PC-3 (cell line): Measurements from ENCODE around the gene CBX2. TPM values are rescaled to one million over a fixed set of nuclear protein-coding genes. Genes with fewer than 3 reads are reported as not detected.
"Not testable (repeated sequence)": the region's sequence is repeated elsewhere in the genome, so short reads cannot be mapped to it uniquely, and the experiment has no call there.

ENCODE experiments used
- ATAC-seq: fragments of 200-7000 bp; cut with Tn5 transposase; 2 replicates; pipeline ENCODE4 v1.9.1; 2020; ENCODE audit warnings: mild to moderate bottlenecking, moderate library complexity
- BruUV-seq: library from RNA; stranded (reverse); fragments of 400-500 nt; replicated peaks from 2 replicates; lab custom pipeline; 2021; lab: Mats Ljungman, UMichigan
- CTCF ChIA-PET: fragments of 300-600 bp; sonication (Branson Sonifier 250); formaldehyde crosslinking; loops from one replicate; lab custom pipeline; 2022; ENCODE audit warnings: antibody characterized with exemption; lab: Charles Lee
- POLR2A ChIA-PET: fragments of 300-600 bp; sonication (Branson Sonifier 250); formaldehyde crosslinking; loops from one replicate; lab custom pipeline; 2022; ENCODE audit warnings: antibody characterized with exemption; ENCODE audit not compliant: unreplicated experiment; lab: Charles Lee
- DNase-seq: peaks from one replicate; pipeline ENCODE4 v3.0.0-alpha.2; 2015
- H2AFZ ChIP-seq: fragments of 300-600 bp; sonication (generic); 2 replicates; pipeline ENCODE4 v1.6.0; 2016; ENCODE audit warnings: antibody characterized with exemption, low read length
- H3F3A ChIP-seq: fragments of 300-600 bp; sonication (generic); one replicate; pipeline ENCODE4 v1.6.0; 2017; ENCODE audit warnings: antibody characterized with exemption, low read length, control low read depth, mild to moderate bottlenecking; ENCODE audit not compliant: unreplicated experiment
- H3K27ac ChIP-seq: fragments of 300-600 bp; sonication (generic); 2 replicates; pipeline ENCODE4 v1.5.1; 2016; ENCODE audit warnings: mild to moderate bottlenecking, low read length
- H3K27me3 ChIP-seq: fragments of 300-600 bp; sonication (generic); 2 replicates; pipeline ENCODE4 v1.6.1; 2016; ENCODE audit warnings: low read length, mixed read lengths
- H3K36me3 ChIP-seq: fragments of 300-600 bp; sonication (generic); 2 replicates; pipeline ENCODE4 v1.6.1; 2016; ENCODE audit warnings: low read depth, mixed run types, low read length, mixed read lengths
- H3K4me1 ChIP-seq: fragments of 300-600 bp; sonication (generic); 2 replicates; pipeline ENCODE4 v1.5.1; 2016; ENCODE audit warnings: low read length; ENCODE audit not compliant: insufficient read depth
- H3K4me2 ChIP-seq: fragments of 300-600 bp; sonication (generic); 2 replicates; pipeline ENCODE4 v1.6.0; 2016; ENCODE audit warnings: low read length
- H3K4me3 ChIP-seq: fragments of 300-600 bp; sonication (generic); 2 replicates; pipeline ENCODE4 v1.5.1; 2016; ENCODE audit warnings: mild to moderate bottlenecking, low read length, mixed read lengths
- H3K79me2 ChIP-seq: fragments of 300-600 bp; sonication (generic); 2 replicates; pipeline ENCODE4 v1.6.1; 2017; ENCODE audit warnings: low read length, mixed read lengths
- H3K9ac ChIP-seq: fragments of 300-600 bp; sonication (generic); 2 replicates; pipeline ENCODE4 v1.6.0; 2016; ENCODE audit warnings: mild to moderate bottlenecking, low read length
- H3K9me2 ChIP-seq: fragments of 300-600 bp; sonication (generic); replicated peaks from 2 replicates; pipeline ENCODE4 v1.6.1; 2016; ENCODE audit warnings: mixed run types, low read length, mixed read lengths
- H3K9me3 ChIP-seq: fragments of 300-600 bp; sonication (generic); 2 replicates; pipeline ENCODE4 v1.6.1; 2016; ENCODE audit warnings: low read length, mixed read lengths
- H4K20me1 ChIP-seq: fragments of 300-600 bp; sonication (generic); 2 replicates; pipeline ENCODE4 v1.6.1; 2016; ENCODE audit warnings: low read length, mixed read lengths
- CTCF ChIP-seq: fragments of 300-600 bp; sonication (generic); conservative IDR thresholded peaks from 2 replicates; pipeline ENCODE4 v1.5.1; 2017; ENCODE audit warnings: antibody characterized with exemption, low read depth, mild to moderate bottlenecking, low read length
- EZH2 ChIP-seq: fragments of 300-600 bp; sonication (generic); IDR thresholded peaks from one replicate; pipeline ENCODE4 v1.6.1; 2017; ENCODE audit warnings: antibody characterized with exemption, mild to moderate bottlenecking, low read length; ENCODE audit not compliant: unreplicated experiment
- EZH2phosphoT487 ChIP-seq: fragments of 300-600 bp; sonication (generic); IDR thresholded peaks from 2 replicates; pipeline ENCODE4 v1.6.1; 2018; ENCODE audit warnings: mild to moderate bottlenecking, antibody characterized with exemption, low read length, borderline replicate concordance
- intact Hi-C: fragments of 100-400 bp; cut with micrococcal nuclease; formaldehyde crosslinking; loops from 2 replicates; pipeline ENCODE4 v1.9.0; 2023
- total RNA-seq: library from RNA; depleted of rRNA; stranded (reverse); fragments of >200 nt; gene quantifications from 2 replicates; pipeline ENCODE4 v1.2.3, GENCODE V29; 2014

CBX2 gene
- total RNA-seq, 1 experiment from 2014 or later, result 39.2 TPM

GRCh38 chr17:79754370-79754769, 23.6 kb upstream of the CBX2 start:
- H3K9me2 ChIP-seq, result no peaks in the 10 kb centered on the region
- no peaks in the 10 kb centered on the region for H3K79me2 ChIP-seq
- no peak overlapping the region for H3K4me3 ChIP-seq
- H3K9ac ChIP-seq, result no peak overlapping the region
- no peak overlapping the region for H3K27ac ChIP-seq
- ATAC-seq (no peak), DNase-seq (no peak)
- CTCF ChIA-PET, result no interaction called here
- no peaks in the 10 kb centered on the region for H4K20me1 ChIP-seq
- H3K4me1 ChIP-seq, result peaks cover 26% of the 10 kb centered on the region
- BruUV-seq, result no TSS peak
- no peak overlapping the region for H3K4me2 ChIP-seq
- no peak overlapping the region for H2AFZ ChIP-seq
- TF ChIP-seq EZH2 (no peak), CTCF (no peak), EZH2phosphoT487 (no peak)
- POLR2A ChIA-PET, result no interaction called here
- peaks cover 7% of the 10 kb centered on the region for H3F3A ChIP-seq
- H3K27me3 ChIP-seq, result no peaks in the 10 kb centered on the region
- no peaks in the 10 kb centered on the region for H3K9me3 ChIP-seq
- intact Hi-C loops, result loop anchor here (5.0 kb wide), 1 partner anchor 238 kb away; no protein-coding TSS in a partner anchor
- no peaks in the 10 kb centered on the region for H3K36me3 ChIP-seq

DNA sequence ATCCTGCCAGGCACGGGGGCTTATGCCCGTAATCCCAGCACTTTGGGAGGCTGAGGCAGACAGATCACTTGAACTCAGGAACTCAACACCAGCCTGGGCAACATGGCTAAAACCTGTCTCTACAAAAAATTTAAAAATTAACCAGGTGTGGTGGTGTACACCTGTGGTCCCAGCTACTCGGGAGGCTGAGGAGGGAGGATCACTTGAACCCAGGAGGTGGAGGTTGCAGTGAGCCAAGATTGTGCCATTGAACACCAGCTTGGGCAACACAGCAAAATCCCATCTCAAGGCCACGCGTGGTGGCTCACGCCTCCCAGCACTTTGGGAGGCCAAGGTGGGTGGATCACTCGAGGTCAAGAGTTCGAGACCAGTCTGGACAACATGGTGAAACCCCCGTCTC, 23.0 kb upstream of the CBX2 start:
- H4K20me1 ChIP-seq, H2AFZ ChIP-seq, H3K27ac ChIP-seq, BruUV-seq, ATAC-seq, H3K4me3 ChIP-seq, H3K9me2 ChIP-seq, H3K27me3 ChIP-seq, H3K9ac ChIP-seq, DNase-seq, H3F3A ChIP-seq, H3K4me2 ChIP-seq, CTCF ChIA-PET, H3K79me2 ChIP-seq, POLR2A ChIA-PET, H3K36me3 ChIP-seq, H3K9me3 ChIP-seq: not testable (repeated sequence)
- intact Hi-C loops, result loop anchor here (5.0 kb wide), 1 partner anchor 237 kb away; no protein-coding TSS in a partner anchor
- H3K4me1 ChIP-seq, result peaks cover 20% of the 10 kb centered on the region

DNA sequence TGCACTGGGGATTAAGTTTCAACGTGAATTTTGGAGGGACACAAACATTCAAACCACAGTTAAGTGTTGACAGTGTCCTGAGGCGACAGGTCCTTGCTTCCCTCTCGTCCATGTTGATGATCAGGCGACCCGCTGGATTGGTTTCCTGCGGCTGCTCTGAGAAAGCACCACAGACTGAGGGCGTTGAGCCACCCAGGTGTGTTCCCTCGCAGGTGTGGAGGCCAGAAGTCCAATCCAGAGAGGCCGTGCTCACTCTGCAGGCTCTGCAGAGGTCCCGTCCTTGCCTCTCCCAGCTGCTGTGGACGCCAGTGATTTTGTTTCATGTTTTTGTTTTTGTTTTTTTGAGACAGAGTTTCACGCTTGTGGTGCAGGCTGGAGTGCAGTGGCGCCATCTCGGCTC, 22.4 kb upstream of the CBX2 start:
- Histone ChIP-seq H3K27ac (no peak overlapping the region), H3K9ac (no peak overlapping the region), H3K9me3 (no peaks in the 10 kb centered on the region), H3K4me3 (no peak overlapping the region), H3K4me1 (peaks cover 15% of the 10 kb centered on the region), H3F3A (no peaks in the 10 kb centered on the region), H3K36me3 (no peaks in the 10 kb centered on the region), H3K4me2 (no peak overlapping the region), H3K79me2 (no peaks in the 10 kb centered on the region), H2AFZ (no peak overlapping the region), H3K27me3 (no peaks in the 10 kb centered on the region), H3K9me2 (no peaks in the 10 kb centered on the region), H4K20me1 (no peaks in the 10 kb centered on the region)
- no peak for TF ChIP-seq EZH2phosphoT487
- TF ChIP-seq CTCF, result no peak
- no peak for TF ChIP-seq EZH2
- ChIA-PET POLR2A (no interaction called here), CTCF (no interaction called here)
- intact Hi-C loops, result no loop called here
- DNase-seq (no peak), ATAC-seq (no peak)
- BruUV-seq, result no TSS peak
